ENCODE data around the gene PRKD1. TPM values are rescaled to one million over a fixed set of nuclear protein-coding genes. Genes with fewer than 3 reads are reported as not detected.

PRKD1 gene
- total RNA-seq, 1 experiment from 2014 or later, result 1.2 TPM

DNA sequence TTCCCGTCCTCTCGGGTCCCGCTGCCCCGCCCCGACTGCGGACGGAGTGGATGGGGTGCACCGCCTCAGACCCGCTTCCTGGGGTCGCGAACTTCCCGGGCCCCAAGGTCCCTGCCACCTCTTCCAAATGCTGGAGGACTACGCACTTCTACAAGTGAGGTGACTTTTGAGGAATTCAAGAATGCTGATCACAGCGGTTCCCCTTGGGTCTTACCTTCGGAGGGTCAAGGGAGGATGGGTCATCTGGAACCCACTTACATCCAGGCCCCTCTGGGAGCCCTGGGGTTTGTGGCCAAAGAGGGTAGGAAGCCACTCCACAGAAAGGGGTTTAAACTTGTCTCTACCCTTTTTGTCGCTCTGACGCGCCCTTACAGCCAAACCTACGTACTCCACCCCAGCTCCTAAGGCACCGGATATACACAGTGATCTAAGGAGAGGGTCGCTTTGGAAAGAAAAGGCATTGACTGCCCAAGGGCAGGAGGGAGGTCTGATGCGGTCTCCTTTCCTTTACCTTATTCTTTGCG is 532 bp upstream of the PRKD1 start:
- intact Hi-C loops (cut with micrococcal nuclease), result loop anchor here (10.0 kb wide), 1 partner anchor 287 kb away; no protein-coding TSS in a partner anchor
- DNase-seq (no peak), ATAC-seq (no peak)
- POLR2A ChIA-PET (ENCODE audit: unreplicated experiment), result interaction anchor here (0.7 kb wide), 1 partner anchor 409 kb away, joined by 4 read pairs; no protein-coding TSS in a partner anchor
- H3K9me2 ChIP-seq (replicated peaks; ENCODE audit: low read length), result no peaks in the 10 kb centered on the region
- peak overlapping the region; percentile 64 for H2AFZ ChIP-seq (ENCODE audit: low read length)
- H3K79me2 ChIP-seq (ENCODE audit: low read length), result no peaks in the 10 kb centered on the region
- H4K20me1 ChIP-seq (ENCODE audit: low read length), result no peaks in the 10 kb centered on the region
- no peak overlapping the region for H3K27ac ChIP-seq (ENCODE audit: low read length)
- H3K9me3 ChIP-seq (ENCODE audit: low read length), result no peaks in the 10 kb centered on the region
- peak overlapping the region; percentile 56 for H3K4me2 ChIP-seq (ENCODE audit: low read length)
- TF ChIP-seq EZH2 (IDR thresholded peaks at IDR 0.05; ENCODE audit: low read length, unreplicated experiment) (no peak), EZH2phosphoT487 (IDR thresholded peaks at IDR 0.05; ENCODE audit: borderline replicate concordance, low read length) (no peak)
- TF ChIP-seq, protein P1, sequence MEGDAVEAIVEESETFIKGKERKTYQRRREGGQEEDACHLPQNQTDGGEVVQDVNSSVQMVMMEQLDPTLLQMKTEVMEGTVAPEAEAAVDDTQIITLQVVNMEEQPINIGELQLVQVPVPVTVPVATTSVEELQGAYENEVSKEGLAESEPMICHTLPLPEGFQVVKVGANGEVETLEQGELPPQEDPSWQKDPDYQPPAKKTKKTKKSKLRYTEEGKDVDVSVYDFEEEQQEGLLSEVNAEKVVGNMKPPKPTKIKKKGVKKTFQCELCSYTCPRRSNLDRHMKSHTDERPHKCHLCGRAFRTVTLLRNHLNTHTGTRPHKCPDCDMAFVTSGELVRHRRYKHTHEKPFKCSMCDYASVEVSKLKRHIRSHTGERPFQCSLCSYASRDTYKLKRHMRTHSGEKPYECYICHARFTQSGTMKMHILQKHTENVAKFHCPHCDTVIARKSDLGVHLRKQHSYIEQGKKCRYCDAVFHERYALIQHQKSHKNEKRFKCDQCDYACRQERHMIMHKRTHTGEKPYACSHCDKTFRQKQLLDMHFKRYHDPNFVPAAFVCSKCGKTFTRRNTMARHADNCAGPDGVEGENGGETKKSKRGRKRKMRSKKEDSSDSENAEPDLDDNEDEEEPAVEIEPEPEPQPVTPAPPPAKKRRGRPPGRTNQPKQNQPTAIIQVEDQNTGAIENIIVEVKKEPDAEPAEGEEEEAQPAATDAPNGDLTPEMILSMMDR (conservative IDR thresholded peaks at IDR 0.05; ENCODE audit: low read depth, low read length), result no peak
- H3K9ac ChIP-seq (ENCODE audit: low read length), result no peak overlapping the region
- H3K4me1 ChIP-seq (ENCODE audit: insufficient read depth, low read length), result peaks cover 18% of the 10 kb centered on the region
- H3K4me3 ChIP-seq (ENCODE audit: low read length), result peak overlapping the region; percentile 37; the same call in 1 of the 2 replicates
- BruUV-seq (replicated peaks), result no TSS peak
- H3K36me3 ChIP-seq (ENCODE audit: low read depth, low read length), result no peaks in the 10 kb centered on the region
- CTCF ChIA-PET, result no interaction called here
- no peaks in the 10 kb centered on the region for H3F3A ChIP-seq (ENCODE audit: low read length, unreplicated experiment)
- H3K27me3 ChIP-seq (ENCODE audit: low read length), result no peaks in the 10 kb centered on the region

DNA sequence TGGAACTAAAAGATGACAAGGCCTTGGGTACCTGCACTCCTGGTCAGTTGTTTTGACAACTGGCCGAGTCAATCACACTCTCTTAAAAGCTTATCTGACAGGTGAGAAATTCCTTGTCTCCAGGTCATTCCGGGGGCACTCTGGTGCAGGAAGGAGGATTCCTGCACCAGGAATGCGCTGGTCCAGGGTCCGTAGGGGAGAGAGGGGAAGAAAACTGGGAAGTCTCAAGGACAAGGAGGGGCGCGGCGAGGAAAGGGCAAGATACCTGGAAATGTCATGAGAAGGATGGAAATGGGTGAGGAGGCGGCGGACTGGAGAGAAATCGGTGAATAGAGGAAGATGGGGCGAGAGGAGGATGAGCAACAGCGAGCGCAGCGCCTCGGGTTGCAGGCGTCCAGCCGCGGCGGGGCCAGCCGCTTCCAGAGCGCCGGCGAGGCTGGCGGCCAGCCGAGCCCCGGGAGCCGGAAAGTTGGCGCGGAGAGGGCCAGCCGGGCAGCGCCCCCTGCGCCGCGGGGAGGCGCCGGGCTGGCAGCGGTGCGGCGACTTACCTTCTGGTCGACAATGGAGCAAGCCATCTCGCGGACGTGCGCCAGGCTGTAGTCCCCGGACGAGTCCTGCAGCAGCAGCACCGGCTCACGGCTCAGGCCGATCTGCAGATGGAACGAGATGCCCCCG is 809 bp downstream of the PRKD1 start:
- intact Hi-C loops (cut with micrococcal nuclease), result loop anchor here (10.0 kb wide), 1 partner anchor 288 kb away; no protein-coding TSS in a partner anchor
- Histone ChIP-seq H3K9me2 (replicated peaks; ENCODE audit: low read length) (no peaks in the 10 kb centered on the region), H3K9ac (ENCODE audit: low read length) (no peak overlapping the region), H3K27ac (ENCODE audit: low read length) (no peak overlapping the region), H2AFZ (ENCODE audit: low read length) (peak overlapping the region; percentile 88), H4K20me1 (ENCODE audit: low read length) (no peaks in the 10 kb centered on the region), H3F3A (ENCODE audit: low read length, unreplicated experiment) (no peaks in the 10 kb centered on the region), H3K4me2 (ENCODE audit: low read length) (peak overlapping the region; percentile 98), H3K4me3 (ENCODE audit: low read length) (peak overlapping the region; percentile 74), H3K4me1 (ENCODE audit: insufficient read depth, low read length) (peaks cover 18% of the 10 kb centered on the region), H3K79me2 (ENCODE audit: low read length) (no peaks in the 10 kb centered on the region), H3K9me3 (ENCODE audit: low read length) (no peaks in the 10 kb centered on the region), H3K27me3 (ENCODE audit: low read length) (no peaks in the 10 kb centered on the region), H3K36me3 (ENCODE audit: low read depth, low read length) (no peaks in the 10 kb centered on the region)
- POLR2A ChIA-PET (ENCODE audit: unreplicated experiment), result interaction anchor here (0.6 kb wide), 1 partner anchor 545 kb away, joined by 13 read pairs; no protein-coding TSS in a partner anchor
- peak; percentile 56 for ATAC-seq
- CTCF ChIA-PET, result interaction anchor here (0.6 kb wide), 1 partner anchor 215 kb away, joined by 6 read pairs; no protein-coding TSS in a partner anchor
- DNase-seq, result peak; percentile 53
- TF ChIP-seq, protein P1 (conservative IDR thresholded peaks at IDR 0.05; ENCODE audit: low read depth, low read length), result no peak; the same call in 1 of the 2 replicates
- no peak for TF ChIP-seq EZH2 (IDR thresholded peaks at IDR 0.05; ENCODE audit: low read length, unreplicated experiment)
- TF ChIP-seq EZH2phosphoT487 (IDR thresholded peaks at IDR 0.05; ENCODE audit: borderline replicate concordance, low read length), result no peak
- no TSS peak for BruUV-seq (replicated peaks)

DNA sequence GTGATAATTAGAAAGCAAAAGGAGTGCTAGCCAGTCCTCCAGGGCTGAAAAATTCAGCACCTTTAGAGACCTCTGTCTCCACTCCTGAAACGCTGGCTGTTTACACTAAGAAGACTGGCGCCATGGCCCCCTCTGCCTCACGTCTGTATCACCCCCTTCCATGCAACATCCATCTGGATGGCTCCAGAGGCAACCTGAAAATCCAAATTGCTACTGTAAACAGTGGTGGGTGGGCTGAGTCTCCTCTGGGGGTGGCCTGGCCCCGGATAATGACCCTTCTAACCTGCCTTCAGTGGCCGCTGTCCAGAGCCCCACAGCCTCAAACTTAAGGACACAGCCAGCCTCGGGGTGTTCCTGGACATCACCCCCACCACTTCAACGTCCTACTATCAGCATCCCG is 1.4 kb downstream of the PRKD1 start:
- ChIA-PET CTCF (no interaction called here), POLR2A (ENCODE audit: unreplicated experiment) (no interaction called here)
- H3K4me3 ChIP-seq (ENCODE audit: low read length), result peak overlapping the region; percentile 74
- no peaks in the 10 kb centered on the region for H3F3A ChIP-seq (ENCODE audit: low read length, unreplicated experiment)
- ATAC-seq, result no peak
- H3K4me2 ChIP-seq (ENCODE audit: low read length), result peak overlapping the region; percentile 98
- H4K20me1 ChIP-seq (ENCODE audit: low read length), result no peaks in the 10 kb centered on the region
- no peaks in the 10 kb centered on the region for H3K79me2 ChIP-seq (ENCODE audit: low read length)
- H3K4me1 ChIP-seq (ENCODE audit: insufficient read depth, low read length), result peaks cover 18% of the 10 kb centered on the region
- no peak overlapping the region for H3K27ac ChIP-seq (ENCODE audit: low read length)
- H3K27me3 ChIP-seq (ENCODE audit: low read length), result no peaks in the 10 kb centered on the region
- no peaks in the 10 kb centered on the region for H3K36me3 ChIP-seq (ENCODE audit: low read depth, low read length)
- TF ChIP-seq EZH2phosphoT487 (IDR thresholded peaks at IDR 0.05; ENCODE audit: borderline replicate concordance, low read length), result no peak
- TF ChIP-seq, protein P1 (conservative IDR thresholded peaks at IDR 0.05; ENCODE audit: low read depth, low read length), result no peak
- TF ChIP-seq EZH2 (IDR thresholded peaks at IDR 0.05; ENCODE audit: low read length, unreplicated experiment), result no peak
- no peak overlapping the region for H3K9ac ChIP-seq (ENCODE audit: low read length)
- DNase-seq, result no peak
- no peaks in the 10 kb centered on the region for H3K9me3 ChIP-seq (ENCODE audit: low read length)
- peak overlapping the region; percentile 88 for H2AFZ ChIP-seq (ENCODE audit: low read length)
- intact Hi-C loops (cut with micrococcal nuclease), result loop anchor here (10.0 kb wide), 1 partner anchor 289 kb away; no protein-coding TSS in a partner anchor
- BruUV-seq (replicated peaks), result no TSS peak
- H3K9me2 ChIP-seq (replicated peaks; ENCODE audit: low read length), result no peaks in the 10 kb centered on the region
